K562 (cell line): ENCODE results near the gene CCDC184. TPM values are rescaled to one million over a fixed set of nuclear protein-coding genes. Genes with fewer than 3 reads are reported as not detected.

Experiments
- MGA ChIP-seq: fragments of 450-650 bp; IDR thresholded peaks from 2 replicates; pipeline ENCODE4 v1.6.1; 2016; ENCODE audit warnings: mild to moderate bottlenecking, moderate library complexity
- polyA plus RNA-seq, 8 experiments: library from polyadenylated mRNA; depleted of rRNA in 4 of 8; stranded (reverse) in 5 of 8; unstranded in 3 of 8; fragments of >200 nt; fragmentation: Nextera tagmentation in 2 of 8; fragmentation: Illumina TruSeq in 1 of 8; extraction: Ambion mirVana in 2 of 8; extraction: Trizol in 1 of 8; gene quantifications; 2 replicates each; pipeline versions ENCODE4 v1.2.1 to v1.2.3, GENCODE V29; 2011 to 2014; ENCODE audit warnings: inconsistent platforms in 1 of 8, missing spikeins in 1 of 8
- total RNA-seq, 7 experiments: library from RNA; depleted of rRNA in 6 of 7; stranded (reverse); fragments of >200 nt in 6 of 7; fragmentation: Illumina TruSeq in 2 of 7; extraction: Trizol in 2 of 7; gene quantifications; 2 replicates each; pipeline versions ENCODE4 v1.2.1 to v1.2.3, GENCODE V29; 2011 to 2021; ENCODE audit warnings: low replicate concordance in 1 of 7

Gene CCDC184
- total and polyA plus RNA-seq, 9 of the 15 experiments (the other 6 are each of a cell fraction or from before 2014, with no cell fraction given), result 0.09 TPM; not detected in 8

- TF ChIP-seq MGA, result peak; percentile 44; the same call in 1 of the 2 replicates
Observed at GRCh38 chr12:48202766-48203165, 19.3 kb downstream of the CCDC184 start (continued).
